Activated T-helper 1 cell treated with anti-CD3 and anti-CD28 coated beads, Interleukin-12 subunit alpha, Interleukin-12 subunit beta, Interleukin-2, Interleukin-4 antibody, amounts not matched to agents 30 ng/mL and 10 ng/mL and 1 ng/mL, durations not matched to agents 14 hours and 24 hours and 36 hours (primary cell): ENCODE results near the gene FRMPD1. TPM values are rescaled to one million over a fixed set of nuclear protein-coding genes. Genes with fewer than 3 reads are reported as not detected.

Experiments used
- DNase-seq: peaks from one replicate; pipeline ENCODE4 v3.0.0; 2021; ENCODE audit warnings: low spot score
- H3K27ac Mint-ChIP-seq: one replicate; pipeline ENCODE4 v1.8.0; 2021; ENCODE audit warnings: mild to moderate bottlenecking, mixed read lengths
- H3K27me3 Mint-ChIP-seq: one replicate; pipeline ENCODE4 v1.8.0; 2022; ENCODE audit warnings: mild to moderate bottlenecking, moderate library complexity, mixed read lengths; ENCODE audit not compliant: insufficient read depth
- H3K36me3 Mint-ChIP-seq: one replicate; pipeline ENCODE4 v1.8.0; 2021; ENCODE audit warnings: low read depth, mixed read lengths
- H3K4me1 Mint-ChIP-seq: one replicate; pipeline ENCODE4 v1.8.0; 2021; ENCODE audit warnings: low read depth, mixed read lengths
- H3K4me3 Mint-ChIP-seq: one replicate; pipeline ENCODE4 v1.8.0; 2021; ENCODE audit warnings: mild to moderate bottlenecking, moderate library complexity, mixed read lengths
- H3K9me3 Mint-ChIP-seq: one replicate; pipeline ENCODE4 v1.8.0; 2021; ENCODE audit warnings: mixed read lengths
- intact Hi-C: fragments of 100-400 bp; cut with micrococcal nuclease; formaldehyde crosslinking; loops from one replicate; pipeline ENCODE4 v1.15.1; 2024
- total RNA-seq: library from RNA; stranded (reverse); gene quantifications from 2 replicates; pipeline ENCODE4 v1.2.3, GENCODE V29; 2022

The FRMPD1 gene
- total RNA-seq, 1 donor from 2014 or later = 0.03 TPM

- DNase-seq = no peak
- Mint-ChIP-seq H3K36me3 (no peaks in the 10 kb centered on the region), H3K27me3 (peaks cover 16% of the 10 kb centered on the region), H3K4me1 (no peaks in the 10 kb centered on the region), H3K4me3 (no peak overlapping the region), H3K27ac (no peak overlapping the region), H3K9me3 (no peaks in the 10 kb centered on the region)
- intact Hi-C loops = no loop called here
Measured at GRCh38 chr9:37668116-37668601, 17.4 kb downstream of the FRMPD1 start.

- Mint-ChIP-seq H3K9me3 (no peaks in the 10 kb centered on the region), H3K4me3 (no peak overlapping the region), H3K27me3 (peaks cover 12% of the 10 kb centered on the region), H3K27ac (no peak overlapping the region), H3K36me3 (no peaks in the 10 kb centered on the region), H3K4me1 (no peaks in the 10 kb centered on the region)
- intact Hi-C loops = no loop called here
- no peak for DNase-seq
Measured at GRCh38 chr9:37669232-37669631, 18.5 kb downstream of the FRMPD1 start.

GRCh38 chr9:37675661-37676060 lies 24.9 kb downstream of the FRMPD1 start:
- Mint-ChIP-seq H3K9me3 (no peaks in the 10 kb centered on the region), H3K27ac (no peak overlapping the region), H3K27me3 (peaks cover 2% of the 10 kb centered on the region), H3K36me3 (no peaks in the 10 kb centered on the region), H3K4me1 (no peaks in the 10 kb centered on the region), H3K4me3 (no peak overlapping the region)
- no peak for DNase-seq
- intact Hi-C loops = no loop called here

- Mint-ChIP-seq H3K4me1 (no peaks in the 10 kb centered on the region), H3K27me3 (peaks cover 5% of the 10 kb centered on the region), H3K4me3 (no peak overlapping the region), H3K9me3 (no peaks in the 10 kb centered on the region), H3K36me3 (no peaks in the 10 kb centered on the region), H3K27ac (no peak overlapping the region)
- no peak for DNase-seq
- intact Hi-C loops = no loop called here
Measured at GRCh38 chr9:37676411-37676830, 25.7 kb downstream of the FRMPD1 start.

- Mint-ChIP-seq H3K27ac (no peak overlapping the region), H3K36me3 (no peaks in the 10 kb centered on the region), H3K27me3 (peaks cover 9% of the 10 kb centered on the region), H3K9me3 (no peaks in the 10 kb centered on the region), H3K4me3 (no peak overlapping the region), H3K4me1 (no peaks in the 10 kb centered on the region)
- DNase-seq = no peak
- intact Hi-C loops = no loop called here
Measured at GRCh38 chr9:37677435-37677834, 26.7 kb downstream of the FRMPD1 start.

GRCh38 chr9:37678789-37679273 lies 28.1 kb downstream of the FRMPD1 start:
- DNase-seq = no peak
- no peaks in the 10 kb centered on the region for H3K4me1 Mint-ChIP-seq
- no peaks in the 10 kb centered on the region for H3K36me3 Mint-ChIP-seq
- H3K27me3 Mint-ChIP-seq = peaks cover 13% of the 10 kb centered on the region
- no peak overlapping the region for H3K27ac Mint-ChIP-seq
- H3K9me3 Mint-ChIP-seq = no peaks in the 10 kb centered on the region
- intact Hi-C loops = no loop called here
- H3K4me3 Mint-ChIP-seq = no peak overlapping the region

GRCh38 chr9:37679649-37680402 lies 29.1 kb downstream of the FRMPD1 start:
- H3K4me3 Mint-ChIP-seq = no peak overlapping the region
- no peaks in the 10 kb centered on the region for H3K4me1 Mint-ChIP-seq
- no peaks in the 10 kb centered on the region for H3K36me3 Mint-ChIP-seq
- H3K27me3 Mint-ChIP-seq = peaks cover 17% of the 10 kb centered on the region
- H3K9me3 Mint-ChIP-seq = no peaks in the 10 kb centered on the region
- no peak overlapping the region for H3K27ac Mint-ChIP-seq
- intact Hi-C loops = no loop called here
- DNase-seq = no peak

- DNase-seq = no peak
- H3K4me3 Mint-ChIP-seq = no peak overlapping the region
- H3K4me1 Mint-ChIP-seq = no peaks in the 10 kb centered on the region
- no peaks in the 10 kb centered on the region for H3K9me3 Mint-ChIP-seq
- H3K27ac Mint-ChIP-seq = no peak overlapping the region
- H3K36me3 Mint-ChIP-seq = no peaks in the 10 kb centered on the region
- peaks cover 31% of the 10 kb centered on the region for H3K27me3 Mint-ChIP-seq
- intact Hi-C loops = no loop called here
Measured at GRCh38 chr9:37682951-37683350, 32.2 kb downstream of the FRMPD1 start.

GRCh38 chr9:37683531-37684371 lies 33.0 kb downstream of the FRMPD1 start:
- no peak overlapping the region for H3K4me3 Mint-ChIP-seq
- peaks cover 33% of the 10 kb centered on the region for H3K27me3 Mint-ChIP-seq
- intact Hi-C loops = no loop called here
- H3K36me3 Mint-ChIP-seq = no peaks in the 10 kb centered on the region
- H3K9me3 Mint-ChIP-seq = no peaks in the 10 kb centered on the region
- H3K27ac Mint-ChIP-seq = no peak overlapping the region
- H3K4me1 Mint-ChIP-seq = no peaks in the 10 kb centered on the region
- DNase-seq = no peak

- H3K27me3 Mint-ChIP-seq = peaks cover 27% of the 10 kb centered on the region
- no peak overlapping the region for H3K4me3 Mint-ChIP-seq
- H3K36me3 Mint-ChIP-seq = no peaks in the 10 kb centered on the region
- H3K27ac Mint-ChIP-seq = no peak overlapping the region
- intact Hi-C loops = no loop called here
- H3K4me1 Mint-ChIP-seq = no peaks in the 10 kb centered on the region
- H3K9me3 Mint-ChIP-seq = no peaks in the 10 kb centered on the region
- no peak for DNase-seq
Measured at GRCh38 chr9:37692622-37693221, 42.0 kb downstream of the FRMPD1 start.

GRCh38 chr9:37693260-37693659 lies 42.5 kb downstream of the FRMPD1 start:
- Mint-ChIP-seq H3K27ac (no peak overlapping the region), H3K9me3 (no peaks in the 10 kb centered on the region), H3K36me3 (no peaks in the 10 kb centered on the region), H3K27me3 (peaks cover 27% of the 10 kb centered on the region), H3K4me1 (no peaks in the 10 kb centered on the region), H3K4me3 (no peak overlapping the region)
- no peak for DNase-seq
- intact Hi-C loops = no loop called here

- DNase-seq = no peak
- Mint-ChIP-seq H3K36me3 (no peaks in the 10 kb centered on the region), H3K4me3 (no peak overlapping the region), H3K9me3 (no peaks in the 10 kb centered on the region), H3K27ac (no peak overlapping the region), H3K4me1 (no peaks in the 10 kb centered on the region), H3K27me3 (peaks cover 23% of the 10 kb centered on the region)
- intact Hi-C loops = no loop called here
Measured at GRCh38 chr9:37694355-37694754, 43.6 kb downstream of the FRMPD1 start.

- H3K4me3 Mint-ChIP-seq = no peak overlapping the region
- no peak for DNase-seq
Measured at GRCh38 chr9:37696528-37696927, 45.8 kb downstream of the FRMPD1 start.

More at GRCh38 chr9:37696528-37696927, 45.8 kb downstream of the FRMPD1 start:
- no peak overlapping the region for H3K27ac Mint-ChIP-seq
- intact Hi-C loops = no loop called here
- no peaks in the 10 kb centered on the region for H3K9me3 Mint-ChIP-seq
- H3K36me3 Mint-ChIP-seq = no peaks in the 10 kb centered on the region
- peaks cover 15% of the 10 kb centered on the region for H3K27me3 Mint-ChIP-seq
- no peaks in the 10 kb centered on the region for H3K4me1 Mint-ChIP-seq
